CD4-positive, alpha-beta T cell treated with Interleukin-17A for 4 hours (primary cell): Measurements from ENCODE around the gene NET1.

Source experiments
- DNase-seq: peaks from one replicate; pipeline ENCODE4 v3.0.0-alpha.2; 2020; ENCODE audit warnings: mixed read lengths

Gene NET1

DNA sequence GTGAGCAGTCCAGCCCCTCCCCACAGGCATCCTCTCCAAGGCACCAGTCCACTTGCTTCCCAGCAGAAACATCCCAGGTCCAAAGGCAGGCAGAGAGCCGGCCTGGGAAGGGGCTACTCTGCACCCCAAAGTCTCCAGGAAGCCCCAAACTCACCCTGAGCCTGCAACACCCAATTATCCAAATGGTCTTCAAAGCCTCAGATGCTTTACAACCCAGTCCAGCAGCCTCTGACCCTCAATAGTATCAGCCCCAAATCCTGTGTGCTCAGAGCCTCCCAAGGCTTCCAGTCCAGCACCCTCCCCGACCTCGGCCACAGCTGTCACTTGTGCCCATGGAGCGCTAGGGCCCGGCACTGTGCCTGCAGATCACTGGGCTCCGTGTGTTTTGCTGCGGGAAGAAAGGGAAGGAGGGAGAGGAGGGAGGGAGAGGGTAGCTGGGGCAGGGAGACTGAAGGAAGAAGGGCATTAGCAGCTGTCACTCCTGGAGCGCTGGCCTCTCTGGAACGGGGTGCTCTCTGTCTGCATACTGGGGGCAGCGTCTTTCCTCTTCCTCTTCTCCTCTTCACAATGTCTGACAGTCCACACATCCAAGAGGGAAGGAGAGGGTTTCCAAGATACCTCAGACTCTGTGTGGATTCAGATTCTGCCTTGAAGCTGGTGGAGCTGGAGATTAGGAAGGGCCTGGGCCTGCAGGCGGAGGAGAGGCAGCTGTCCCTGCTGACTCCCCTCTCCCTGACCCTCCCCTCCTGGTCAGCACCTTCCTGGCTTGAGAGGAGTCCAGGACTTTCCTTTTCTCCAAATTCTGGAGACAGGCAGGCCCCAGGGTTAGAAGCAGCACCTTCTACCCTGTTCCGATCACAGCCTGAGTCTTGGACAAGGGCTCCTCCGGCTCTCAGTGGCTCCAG, 73.8 kb downstream of the NET1 start:
- no peak for DNase-seq

- no peak for DNase-seq
These were observed 74.5 kb downstream of the NET1 start for GRCh38 chr10:5486853-5487235.

DNA sequence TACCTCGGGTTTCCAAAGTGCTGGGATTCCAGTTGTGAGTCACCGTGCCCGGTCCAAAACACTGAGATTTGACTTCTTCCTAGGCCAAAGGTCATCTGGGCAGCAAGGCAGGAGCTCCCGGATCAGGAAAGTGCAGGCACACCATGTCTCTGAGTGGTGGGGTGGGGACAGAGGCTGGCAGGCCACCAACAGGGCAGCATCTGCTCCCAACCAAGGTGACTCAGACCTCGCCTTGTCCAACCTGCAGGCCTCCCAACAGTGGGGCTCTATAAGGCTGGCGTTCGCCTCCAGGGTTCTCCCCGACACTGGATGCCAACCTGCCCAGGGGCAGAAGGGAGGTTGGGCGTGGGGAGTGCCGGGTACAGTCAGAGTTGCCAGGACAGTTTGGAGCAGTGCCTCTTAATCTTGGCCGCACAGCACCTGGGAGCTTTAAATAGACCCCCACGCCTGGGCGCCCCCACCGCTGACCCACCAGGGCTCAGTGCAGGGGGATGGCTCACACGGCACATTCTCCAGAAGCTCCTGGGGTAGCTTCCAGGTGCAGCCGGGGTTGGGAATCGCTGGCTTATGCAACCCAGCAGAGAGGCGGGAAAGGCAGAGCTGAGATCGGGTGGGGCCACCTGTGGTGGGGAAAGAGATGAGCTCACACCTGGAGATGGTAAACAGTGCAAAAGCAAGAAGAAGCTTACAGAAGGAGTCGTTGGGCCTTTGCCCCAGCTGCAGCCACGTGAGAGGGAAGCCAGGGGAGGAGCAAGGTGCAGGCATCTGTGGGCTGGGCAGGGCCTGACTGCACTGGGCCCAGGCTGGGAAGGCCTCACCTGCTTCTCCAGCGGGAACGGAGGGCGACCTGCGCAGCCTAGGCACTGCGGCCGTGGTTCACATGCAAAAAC, 76.2 kb downstream of the NET1 start:
- DNase-seq: no peak

DNA sequence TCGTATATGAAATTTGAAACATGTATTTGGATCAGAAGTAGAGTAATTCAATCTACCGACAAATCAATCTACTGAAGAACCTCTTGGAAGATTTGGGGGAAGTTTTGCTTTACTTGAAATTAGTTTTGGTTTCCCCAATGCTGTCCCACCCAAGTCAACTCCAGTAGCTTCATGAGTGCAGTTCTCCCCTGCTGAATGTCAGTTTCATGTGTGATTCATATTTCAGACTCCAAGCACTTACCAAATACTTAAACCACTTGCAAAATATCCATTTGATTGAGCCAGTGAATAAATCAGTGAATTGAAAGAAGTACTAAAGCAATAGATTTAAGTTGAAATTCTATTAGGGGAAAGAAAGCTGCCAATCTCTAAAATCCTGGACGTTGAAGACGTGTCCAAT, 77.7 kb downstream of the NET1 start:
- DNase-seq: no peak

GRCh38 chr10:5490698-5491464, 78.5 kb downstream of the NET1 start:
- DNase-seq: no peak

DNA sequence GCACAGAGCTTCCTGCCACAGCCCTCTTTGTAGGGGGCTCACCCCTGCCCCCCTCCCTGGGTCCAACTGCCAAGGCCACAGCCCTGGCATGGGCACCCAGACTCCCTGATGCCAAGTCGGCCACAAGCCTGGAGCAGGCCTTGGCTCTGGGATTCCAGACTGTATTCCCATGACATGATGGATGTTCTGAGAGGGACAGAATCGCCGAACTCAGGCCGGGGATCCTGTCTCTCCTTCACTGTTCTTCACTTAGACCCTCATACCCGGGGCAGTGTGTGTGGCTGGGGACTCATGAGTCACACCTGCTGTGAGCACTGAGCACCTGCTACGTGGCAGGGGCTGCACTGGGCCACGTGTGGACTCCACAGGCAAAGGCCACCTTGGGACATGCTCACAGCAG, 79.1 kb downstream of the NET1 start:
- no peak for DNase-seq

DNA sequence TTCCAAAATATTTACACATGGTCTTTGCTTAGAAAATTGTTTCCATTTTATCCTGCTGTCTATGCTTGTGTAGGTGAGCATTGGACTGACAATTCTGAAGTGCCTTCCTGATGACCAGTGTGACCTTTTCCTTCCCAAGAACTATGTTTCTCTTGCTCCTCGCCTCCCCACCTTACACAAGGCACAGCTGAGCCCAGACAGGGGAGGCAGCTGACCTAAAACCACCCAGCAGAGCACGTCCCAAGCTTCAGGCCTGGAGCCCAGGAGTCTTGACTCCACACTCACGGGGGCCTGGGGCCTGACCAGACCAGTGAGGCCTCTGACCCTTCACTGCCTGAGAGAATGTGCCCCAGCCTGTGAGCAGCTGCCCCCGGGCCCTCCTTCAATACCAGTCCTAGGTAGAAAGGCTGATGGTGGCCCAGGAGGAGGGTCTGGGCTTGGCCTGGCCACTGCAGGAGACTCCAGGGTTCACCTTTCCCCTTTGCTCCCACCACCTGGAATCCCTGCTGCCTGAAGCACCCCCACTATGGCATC, 80.0 kb downstream of the NET1 start:
- no peak for DNase-seq

DNA sequence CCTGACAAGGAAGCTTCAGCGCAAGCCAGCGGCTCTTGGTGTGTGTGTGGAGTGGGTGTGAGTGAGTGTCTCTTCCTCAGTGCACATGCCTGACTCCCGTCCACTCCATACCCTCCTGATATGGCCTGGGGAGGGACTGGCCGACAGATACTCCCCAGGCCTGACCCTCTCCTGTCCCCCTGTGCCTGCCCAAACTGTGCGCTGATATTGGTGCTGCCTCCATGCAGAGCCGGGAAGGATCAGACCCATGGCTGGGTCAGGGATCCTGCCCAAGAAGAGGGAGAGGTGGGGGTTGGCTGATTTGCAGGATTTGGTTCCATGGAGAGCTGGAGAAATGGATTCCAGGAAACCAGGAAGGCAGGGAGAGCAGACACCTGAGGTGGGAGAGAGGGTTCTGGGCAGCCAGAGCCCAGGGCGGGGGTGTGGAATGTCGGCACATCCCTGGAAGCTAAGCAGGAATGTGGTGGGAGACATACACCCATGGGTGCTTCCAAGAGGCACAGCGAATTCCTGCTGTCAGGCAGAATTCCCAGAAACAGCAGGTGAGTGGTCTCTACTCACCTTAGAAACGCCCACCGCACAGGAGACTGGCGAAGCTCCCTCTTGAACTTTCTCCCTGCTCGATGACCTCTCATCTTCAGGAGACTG, 80.7 kb downstream of the NET1 start:
- no peak for DNase-seq

- DNase-seq: no peak
These were observed 81.3 kb downstream of the NET1 start for GRCh38 chr10:5493691-5494090.

DNA sequence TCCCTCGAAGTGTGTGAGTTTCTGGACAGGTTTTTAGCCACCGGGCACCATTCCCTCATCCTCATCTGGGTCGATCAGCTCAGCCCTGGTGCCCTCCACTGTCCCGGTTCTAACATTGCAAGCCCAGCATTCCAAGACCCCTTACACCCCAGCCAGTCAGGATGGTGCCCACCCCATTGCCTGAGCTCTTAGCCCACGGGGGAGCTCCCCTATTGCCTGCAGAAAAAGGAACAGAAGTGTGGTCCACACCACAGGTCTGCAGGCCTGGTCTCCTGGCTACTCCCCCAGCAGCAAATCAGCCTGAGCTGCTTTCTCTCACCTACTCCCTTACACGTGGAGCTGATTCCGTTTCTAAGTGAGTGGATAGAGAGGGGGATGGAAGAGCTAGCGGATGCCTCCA, 82.3 kb downstream of the NET1 start:
- DNase-seq: no peak

- DNase-seq: no peak
These were observed 84.2 kb downstream of the NET1 start for GRCh38 chr10:5496261-5497250.

- no peak for DNase-seq
These were observed 84.9 kb downstream of the NET1 start for GRCh38 chr10:5497289-5497688.

DNA sequence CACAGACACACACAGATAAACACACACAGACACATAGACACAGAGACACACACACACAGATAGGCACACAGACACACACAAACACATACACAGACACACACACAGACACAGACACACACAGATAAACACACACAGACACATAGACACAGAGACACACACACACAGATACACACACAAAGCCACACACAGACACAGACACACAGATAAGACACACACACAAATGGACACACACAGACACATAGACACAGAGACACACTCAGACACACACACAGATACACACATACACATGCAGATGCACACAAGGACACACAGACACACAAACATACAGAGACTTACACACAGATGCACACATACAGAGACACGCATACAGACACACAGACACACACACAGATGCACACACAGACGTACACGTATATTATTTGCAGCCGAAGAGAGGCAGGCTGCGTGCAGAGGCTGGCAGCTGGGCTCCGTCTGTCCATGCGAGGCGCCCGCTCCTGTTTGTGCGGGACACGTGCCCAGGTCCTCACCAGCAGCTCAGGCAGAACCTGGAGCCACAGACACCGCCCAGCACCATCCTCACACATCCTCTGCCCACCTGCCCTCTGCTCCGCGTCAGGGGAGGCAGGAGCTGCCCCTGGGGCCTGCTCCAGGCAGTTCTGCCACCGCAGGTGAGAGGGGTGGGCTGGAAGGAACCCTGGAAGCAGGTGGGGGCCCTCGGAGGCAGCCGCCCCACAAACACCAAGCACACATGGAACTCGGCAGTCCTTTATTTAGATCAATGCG, 85.8 kb downstream of the NET1 start:
- DNase-seq: no peak

- DNase-seq: no peak
These were observed 86.6 kb downstream of the NET1 start for GRCh38 chr10:5498791-5499492.

- DNase-seq: no peak
These were observed 87.3 kb downstream of the NET1 start, which contains the start of gene CALML5 for GRCh38 chr10:5499493-5500140. Gene CALML5 (minus strand): TSS chr10:5499570. CDS start chr10:5499438, 132 bp downstream.

DNA sequence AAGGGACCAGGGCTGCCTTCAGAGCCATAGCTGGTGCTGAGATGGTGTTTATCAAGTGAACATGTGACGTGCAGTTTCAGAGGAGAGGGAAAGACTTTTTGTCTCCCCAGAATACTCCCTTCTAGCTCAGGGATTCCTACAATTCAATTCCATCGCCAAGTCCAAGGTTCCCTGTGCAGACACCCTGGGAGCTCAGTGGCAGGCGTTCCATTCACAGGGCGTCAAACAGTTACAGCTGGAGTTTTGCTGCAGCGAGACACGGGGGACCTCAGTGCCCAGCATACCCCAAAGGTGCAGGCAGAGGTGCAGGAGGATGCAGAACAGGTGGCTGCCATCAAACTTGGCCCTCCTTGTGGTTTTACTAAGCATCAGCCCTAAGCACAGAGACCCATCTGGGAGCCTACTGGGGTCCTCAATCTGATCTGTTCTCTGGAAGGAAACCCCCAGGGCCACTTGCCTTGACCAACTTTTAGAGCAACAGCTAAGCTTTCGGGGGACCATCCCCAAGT, 87.9 kb downstream of the NET1 start:
- no peak for DNase-seq

GRCh38 chr10:5500910-5501309, 88.6 kb downstream of the NET1 start:
- DNase-seq: no peak

DNA sequence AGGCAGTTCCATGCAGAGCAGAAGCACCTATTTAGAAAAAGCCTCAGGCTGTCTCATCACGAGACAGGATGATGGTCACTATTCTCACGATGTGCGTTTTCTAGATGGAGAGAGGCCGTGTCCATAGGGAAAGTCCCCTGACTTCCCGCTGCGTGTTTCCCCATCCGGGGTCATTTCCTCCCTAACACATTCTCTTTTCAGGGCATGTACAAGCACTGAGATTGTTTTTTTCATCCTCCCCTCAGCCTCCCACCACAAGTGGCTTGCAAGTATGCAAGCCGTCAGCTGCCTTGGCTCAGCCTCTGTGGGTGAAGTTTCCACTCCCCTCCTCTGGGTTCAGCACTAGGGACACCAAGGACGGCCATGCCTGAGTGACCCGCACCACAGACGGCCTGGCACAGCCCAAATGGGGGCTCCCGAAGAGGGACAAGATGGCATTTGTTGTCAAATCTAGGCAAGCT, 89.7 kb downstream of the NET1 start:
- no peak for DNase-seq
